AG04450 (cell line): Measurements from ENCODE around the gene SPINT2. TPM values are rescaled to one million over a fixed set of nuclear protein-coding genes. Genes with fewer than 3 reads are reported as not detected.

Experiments used
- CTCF ChIA-PET: fragments of 300-600, 350-600 bp; formaldehyde crosslinking; extraction: SDS; loops from one replicate; lab custom pipeline; 2022; ENCODE audit warnings: antibody characterized with exemption, inconsistent platforms; lab: Charles Lee
- POLR2A ChIA-PET: fragments of 350-600 bp; formaldehyde crosslinking; extraction: SDS; loops from one replicate; lab custom pipeline; 2021; ENCODE audit warnings: antibody characterized with exemption, inconsistent platforms; lab: Yijun Ruan, JAX
- DNase-seq: peaks from one replicate; pipeline ENCODE4 v3.0.0-alpha.2; 2011; ENCODE audit warnings: low read depth, low spot score
- H3K27ac ChIP-seq: one replicate; pipeline ENCODE4 v1.5.1; 2012; ENCODE audit warnings: low read depth, low read length, control low read depth
- H3K27me3 ChIP-seq: one replicate; pipeline ENCODE4 v1.6.0; 2012; ENCODE audit warnings: low read length; ENCODE audit not compliant: control insufficient read depth, insufficient read depth
- H3K4me3 ChIP-seq: 2 replicates; pipeline ENCODE4 v1.5.1; 2011; ENCODE audit warnings: mild to moderate bottlenecking, low read depth, low read length, control low read depth
- H3K9me3 ChIP-seq: 2 replicates; pipeline ENCODE4 v1.5.1; 2012; ENCODE audit warnings: low read length; ENCODE audit not compliant: control insufficient read depth, insufficient read depth
- CTCF ChIP-seq: IDR thresholded peaks from 2 replicates; pipeline ENCODE4 v1.5.1; 2011; ENCODE audit warnings: low read depth, low read length, control low read depth, inconsistent platforms
- polyA plus RNA-seq: library from polyadenylated mRNA; depleted of rRNA; stranded (reverse); fragments of >200 nt; gene quantifications from 2 replicates; pipeline ENCODE4 v1.2.3, GENCODE V29; 2011

SPINT2 gene
- polyA plus RNA-seq, 1 experiment: 1.8 TPM

- no peak for DNase-seq
- no peaks in the 10 kb centered on the region for H3K27me3 ChIP-seq
- POLR2A ChIA-PET: interaction anchor here (0.6 kb wide), 1 partner anchor 9 kb away, joined by 3 read pairs; no protein-coding TSS in a partner anchor
Measured at GRCh38 chr19:38306236-38306635, 41.9 kb downstream of the SPINT2 start.

GRCh38 chr19:38307076-38307475, 42.7 kb downstream of the SPINT2 start:
- POLR2A ChIA-PET: interaction anchor here (0.5 kb wide), 1 partner anchor 87 kb away, joined by 3 read pairs; no protein-coding TSS in a partner anchor
- no peaks in the 10 kb centered on the region; the same call in 1 of the 2 replicates for H3K9me3 ChIP-seq
- DNase-seq: no peak
- CTCF ChIA-PET: no interaction called here
- H3K27ac ChIP-seq: no peak overlapping the region
- no peaks in the 10 kb centered on the region for H3K27me3 ChIP-seq
- no peak overlapping the region for H3K4me3 ChIP-seq
- TF ChIP-seq CTCF: no peak

More at GRCh38 chr19:38306236-38306635, 41.9 kb downstream of the SPINT2 start:
- no peaks in the 10 kb centered on the region; the same call in 1 of the 2 replicates for H3K9me3 ChIP-seq
- CTCF ChIA-PET: no interaction called here
- no peak overlapping the region for H3K4me3 ChIP-seq
- TF ChIP-seq CTCF: no peak
- H3K27ac ChIP-seq: no peak overlapping the region

- H3K4me3 ChIP-seq: no peak overlapping the region
- POLR2A ChIA-PET: interaction anchor here (0.5 kb wide), 1 partner anchor 87 kb away, joined by 3 read pairs; no protein-coding TSS in a partner anchor
- no peak for TF ChIP-seq CTCF
- no peak for DNase-seq
- H3K9me3 ChIP-seq: no peaks in the 10 kb centered on the region; the same call in 1 of the 2 replicates
- CTCF ChIA-PET: interaction anchor here (1.1 kb wide), 1 partner anchor 11 kb away, joined by 5 read pairs; no protein-coding TSS in a partner anchor
- no peaks in the 10 kb centered on the region for H3K27me3 ChIP-seq
- no peak overlapping the region for H3K27ac ChIP-seq
Measured at GRCh38 chr19:38307597-38307996, 43.2 kb downstream of the SPINT2 start.

- Histone ChIP-seq H3K4me3 (no peak overlapping the region), H3K27me3 (no peaks in the 10 kb centered on the region), H3K27ac (no peak overlapping the region), H3K9me3 (no peaks in the 10 kb centered on the region; the same call in 1 of the 2 replicates)
- no peak for TF ChIP-seq CTCF
- no peak for DNase-seq
- CTCF ChIA-PET: interaction anchor here (1.1 kb wide), 1 partner anchor 11 kb away, joined by 5 read pairs; no protein-coding TSS in a partner anchor
- POLR2A ChIA-PET: no interaction called here
Measured at GRCh38 chr19:38308006-38308766, 43.8 kb downstream of the SPINT2 start.
